Caco-2 (cell line): ENCODE measurements around the gene TNNI3K. TPM values are rescaled to one million over a fixed set of nuclear protein-coding genes. Genes with fewer than 3 reads are reported as not detected.

Experiments used
- BruUV-seq: library from RNA; stranded (reverse); fragments of 400-500 nt; replicated peaks from 2 replicates; lab custom pipeline; 2021; lab: Mats Ljungman, UMichigan
- CTCF ChIA-PET: fragments of 300-600 bp; sonication (Branson Sonifier 250); formaldehyde crosslinking; loops from one replicate; lab custom pipeline; 2022; ENCODE audit warnings: antibody characterized with exemption; lab: Charles Lee
- POLR2A ChIA-PET: fragments of 300-600 bp; sonication (Branson Sonifier 250); formaldehyde crosslinking; loops from one replicate; lab custom pipeline; 2022; ENCODE audit warnings: antibody characterized with exemption; lab: Charles Lee
- DNase-seq, 2 experiments: peaks; one replicate each; pipeline versions ENCODE4 v3.0.0 to v3.0.0-alpha.2; 2020 to 2022
- H3K27me3 ChIP-seq: replicated peaks from 2 replicates; pipeline ENCODE4 v1.6.0; 2011; ENCODE audit warnings: low read length; ENCODE audit not compliant: control insufficient read depth, insufficient read depth
- H3K36me3 ChIP-seq: 2 replicates; pipeline ENCODE4 v1.5.1; 2011; ENCODE audit warnings: low read length; ENCODE audit not compliant: control insufficient read depth, insufficient read depth
- H3K4me1 ChIP-seq: fragments of 250-450 bp; sonication (Bioruptor Pico); 2 replicates; pipeline ENCODE4 v1.5.1; 2020; ENCODE audit warnings: mild to moderate bottlenecking
- H3K4me3 ChIP-seq: 2 replicates; pipeline ENCODE4 v1.5.1; 2011; ENCODE audit warnings: low read depth, mild to moderate bottlenecking, control low read depth, low read length
- H3K9me3 ChIP-seq: fragments of 250-450 bp; sonication (Bioruptor Pico); 2 replicates; pipeline ENCODE4 v1.5.1; 2020; ENCODE audit warnings: mild to moderate bottlenecking, moderate library complexity
- H3K27ac Mint-ChIP-seq: one replicate; pipeline ENCODE4 v1.8.0; 2022; ENCODE audit warnings: mixed read lengths; ENCODE audit not compliant: unreplicated experiment
- H3K27me3 Mint-ChIP-seq: one replicate; pipeline ENCODE4 v1.8.0; 2022; ENCODE audit warnings: mixed read lengths; ENCODE audit not compliant: insufficient read depth, unreplicated experiment
- H3K36me3 Mint-ChIP-seq: one replicate; pipeline ENCODE4 v1.8.0; 2022; ENCODE audit warnings: mild to moderate bottlenecking, mixed read lengths; ENCODE audit not compliant: insufficient read depth, unreplicated experiment
- H3K4me1 Mint-ChIP-seq: one replicate; pipeline ENCODE4 v1.8.0; 2022; ENCODE audit warnings: low read depth, mixed read lengths; ENCODE audit not compliant: unreplicated experiment
- H3K4me3 Mint-ChIP-seq: one replicate; pipeline ENCODE4 v1.8.0; 2022; ENCODE audit warnings: mild to moderate bottlenecking, moderate library complexity, mixed read lengths; ENCODE audit not compliant: unreplicated experiment
- H3K9me3 Mint-ChIP-seq: one replicate; pipeline ENCODE4 v1.8.0; 2022; ENCODE audit warnings: mixed read lengths; ENCODE audit not compliant: unreplicated experiment
- intact Hi-C: fragments of 100-400 bp; cut with micrococcal nuclease; formaldehyde crosslinking; loops from one replicate; pipeline ENCODE4 v1.10.0; 2022; ENCODE audit not compliant: unreplicated experiment
- total RNA-seq: library from RNA; stranded (reverse); gene quantifications from 2 replicates; pipeline ENCODE4 v1.2.3, GENCODE V29; 2022
- TF ChIP-seq, protein P1 (sequence below), 2 experiments: fragments of 200-600 bp in 1 of 2; IDR thresholded peaks; 1 replicate in 1 of 2; 2 replicates in 1 of 2; pipeline versions ENCODE4 v1.5.1 to v1.8.0; 2011 to 2022; ENCODE audit warnings: antibody characterized with exemption in 1 of 2, control low read depth in 1 of 2, inconsistent platforms in 1 of 2, low read depth in 1 of 2, low read length in 1 of 2, mild to moderate bottlenecking in 1 of 2, moderate library complexity in 1 of 2; ENCODE audit not compliant: insufficient read depth in 1 of 2, severe bottlenecking in 1 of 2, unreplicated experiment in 1 of 2

TNNI3K gene
- total RNA-seq, 1 experiment from 2014 or later, result not detected

DNA sequence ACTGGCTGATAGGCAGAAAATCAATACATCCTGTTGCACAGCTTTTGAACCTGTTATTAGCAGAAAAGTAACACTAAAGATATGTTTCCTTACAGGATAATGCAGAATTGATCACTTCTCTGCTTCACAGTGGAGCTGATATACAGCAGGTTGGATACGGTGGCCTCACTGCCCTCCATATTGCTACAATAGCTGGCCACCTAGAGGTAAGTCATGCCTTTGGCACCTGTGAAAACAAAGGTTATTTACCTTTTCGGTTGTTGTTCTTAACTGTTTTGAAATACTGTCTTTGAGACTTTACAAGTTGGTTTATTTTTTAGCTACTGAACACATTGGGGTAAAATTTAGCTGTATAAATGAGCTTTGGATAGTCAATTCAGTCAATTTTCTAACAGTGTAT is 36.3 kb downstream of the TNNI3K start:
- ChIA-PET CTCF (no interaction called here), POLR2A (no interaction called here)
- no TSS peak for BruUV-seq
- Mint-ChIP-seq H3K27me3 (no peaks in the 10 kb centered on the region), H3K27ac (no peak overlapping the region), H3K9me3 (peaks cover 13% of the 10 kb centered on the region), H3K4me1 (no peaks in the 10 kb centered on the region), H3K4me3 (no peak overlapping the region), H3K36me3 (no peaks in the 10 kb centered on the region)
- TF ChIP-seq, protein P1, sequence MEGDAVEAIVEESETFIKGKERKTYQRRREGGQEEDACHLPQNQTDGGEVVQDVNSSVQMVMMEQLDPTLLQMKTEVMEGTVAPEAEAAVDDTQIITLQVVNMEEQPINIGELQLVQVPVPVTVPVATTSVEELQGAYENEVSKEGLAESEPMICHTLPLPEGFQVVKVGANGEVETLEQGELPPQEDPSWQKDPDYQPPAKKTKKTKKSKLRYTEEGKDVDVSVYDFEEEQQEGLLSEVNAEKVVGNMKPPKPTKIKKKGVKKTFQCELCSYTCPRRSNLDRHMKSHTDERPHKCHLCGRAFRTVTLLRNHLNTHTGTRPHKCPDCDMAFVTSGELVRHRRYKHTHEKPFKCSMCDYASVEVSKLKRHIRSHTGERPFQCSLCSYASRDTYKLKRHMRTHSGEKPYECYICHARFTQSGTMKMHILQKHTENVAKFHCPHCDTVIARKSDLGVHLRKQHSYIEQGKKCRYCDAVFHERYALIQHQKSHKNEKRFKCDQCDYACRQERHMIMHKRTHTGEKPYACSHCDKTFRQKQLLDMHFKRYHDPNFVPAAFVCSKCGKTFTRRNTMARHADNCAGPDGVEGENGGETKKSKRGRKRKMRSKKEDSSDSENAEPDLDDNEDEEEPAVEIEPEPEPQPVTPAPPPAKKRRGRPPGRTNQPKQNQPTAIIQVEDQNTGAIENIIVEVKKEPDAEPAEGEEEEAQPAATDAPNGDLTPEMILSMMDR (IDR thresholded peaks at IDR 0.05; ENCODE audit: insufficient read depth in 1 of 2, low read depth in 1 of 2, low read length in 1 of 2, severe bottlenecking in 1 of 2, unreplicated experiment in 1 of 2), result no peak
- Histone ChIP-seq H3K27me3 (no peaks in the 10 kb centered on the region), H3K36me3 (no peaks in the 10 kb centered on the region), H3K4me3 (no peak overlapping the region), H3K4me1 (no peaks in the 10 kb centered on the region), H3K9me3 (no peaks in the 10 kb centered on the region)
- intact Hi-C loops, result no loop called here
- no peak for DNase-seq

DNA sequence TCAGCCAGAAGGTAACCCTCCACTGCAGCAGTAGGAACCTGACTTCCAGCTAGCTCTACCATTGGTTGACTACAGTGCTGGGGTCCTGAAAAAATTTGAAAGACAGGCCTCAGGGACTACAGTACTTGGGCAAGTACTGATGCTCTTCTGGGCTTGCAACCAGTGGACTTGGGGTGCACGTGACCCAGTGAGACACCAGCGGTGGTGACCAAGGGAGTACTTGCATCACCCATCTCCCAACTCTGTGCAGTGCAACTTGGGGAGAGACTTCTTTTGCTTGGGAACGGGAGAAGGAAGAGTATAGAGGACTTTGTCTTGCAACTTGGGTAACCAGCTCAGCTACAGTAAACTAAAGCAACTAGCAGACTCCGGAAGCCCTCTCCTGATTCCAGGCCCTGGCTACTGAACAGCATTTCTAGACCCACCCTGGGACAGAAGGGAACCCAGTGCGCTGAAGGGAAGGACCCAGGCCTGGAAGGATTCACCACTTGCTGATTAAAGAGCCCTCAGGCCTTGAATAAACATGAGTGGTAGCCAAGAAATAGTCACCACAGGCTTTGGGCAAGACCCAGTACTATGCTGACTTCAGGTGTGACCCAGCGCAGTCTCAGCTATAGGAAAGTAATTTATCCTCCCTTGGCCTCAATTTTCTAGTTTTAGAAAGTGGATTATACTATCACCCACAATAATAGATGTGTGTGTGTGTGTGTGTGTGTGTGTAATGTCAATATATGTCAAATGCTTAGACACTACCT is 45.6 kb downstream of the TNNI3K start:
- no TSS peak for BruUV-seq
- no peak for DNase-seq
- no peaks in the 10 kb centered on the region for H3K36me3 Mint-ChIP-seq
- Histone ChIP-seq H3K27me3 (no peaks in the 10 kb centered on the region), H3K9me3 (no peaks in the 10 kb centered on the region), H3K36me3 (no peaks in the 10 kb centered on the region), H3K4me3 (no peak overlapping the region), H3K4me1 (no peaks in the 10 kb centered on the region)
- TF ChIP-seq, protein P1 (IDR thresholded peaks at IDR 0.05; ENCODE audit: insufficient read depth in 1 of 2, low read depth in 1 of 2, low read length in 1 of 2, severe bottlenecking in 1 of 2, unreplicated experiment in 1 of 2), result no peak
- ChIA-PET CTCF (no interaction called here), POLR2A (no interaction called here)
- no peaks in the 10 kb centered on the region for H3K4me1 Mint-ChIP-seq
- intact Hi-C loops, result no loop called here
- no peak overlapping the region for H3K4me3 Mint-ChIP-seq
- no peak overlapping the region for H3K27ac Mint-ChIP-seq
- peaks cover under 1% of the 10 kb centered on the region for H3K9me3 Mint-ChIP-seq
- H3K27me3 Mint-ChIP-seq, result no peaks in the 10 kb centered on the region

DNA sequence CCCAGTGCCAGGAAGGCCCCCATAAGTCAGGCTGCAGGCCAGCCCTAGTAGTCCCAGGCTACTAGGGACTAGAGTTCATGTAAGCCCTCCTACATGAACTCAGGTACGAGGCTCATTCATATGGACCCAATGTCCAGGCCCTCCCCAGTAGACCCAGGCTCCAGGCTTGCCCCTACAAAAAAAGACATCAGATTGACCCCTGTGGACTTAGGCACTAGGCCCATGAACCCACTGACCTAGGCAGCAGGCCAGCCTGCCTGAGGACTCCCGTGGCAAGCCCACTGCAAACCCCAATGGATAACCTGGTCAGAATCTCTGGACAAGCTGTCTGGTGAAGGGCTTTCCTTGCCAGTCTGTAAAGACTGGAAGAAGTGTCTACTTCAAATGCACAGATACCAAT is 51.2 kb downstream of the TNNI3K start:
- BruUV-seq, result no TSS peak
- CTCF ChIA-PET, result no interaction called here

More for the DNA sequence above, 51.2 kb downstream of the TNNI3K start:
- no peak for DNase-seq
- intact Hi-C loops, result no loop called here
- Histone ChIP-seq H3K4me3 (no peak overlapping the region), H3K4me1 (no peaks in the 10 kb centered on the region), H3K9me3 (no peaks in the 10 kb centered on the region), H3K27me3 (no peaks in the 10 kb centered on the region), H3K36me3 (no peaks in the 10 kb centered on the region)
- POLR2A ChIA-PET, result no interaction called here
- Mint-ChIP-seq H3K4me3 (no peak overlapping the region), H3K36me3 (no peaks in the 10 kb centered on the region), H3K27ac (no peak overlapping the region), H3K9me3 (no peaks in the 10 kb centered on the region), H3K4me1 (no peaks in the 10 kb centered on the region), H3K27me3 (no peaks in the 10 kb centered on the region)
- TF ChIP-seq, protein P1 (IDR thresholded peaks at IDR 0.05; ENCODE audit: insufficient read depth in 1 of 2, low read depth in 1 of 2, low read length in 1 of 2, severe bottlenecking in 1 of 2, unreplicated experiment in 1 of 2), result no peak
